SJSA1 (cell line): Measurements from ENCODE around the gene QSOX1. TPM values are rescaled to one million over a fixed set of nuclear protein-coding genes. Genes with fewer than 3 reads are reported as not detected.
A peak's percentile ranks its signal among the peaks of the same experiment; 100 is the strongest.

Experiments used
- DNase-seq, 2 experiments: peaks; one replicate each; pipeline ENCODE4 v3.0.0-alpha.2; 2015 to 2020; ENCODE audit warnings: low spot score in 2 of 2, low read depth in 1 of 2
- H3K27ac ChIP-seq: fragments of 250-450 bp; sonication (Bioruptor Pico); 2 replicates; pipeline ENCODE4 v1.5.1; 2020; ENCODE audit warnings: mild to moderate bottlenecking, moderate library complexity
- H3K27me3 ChIP-seq: fragments of 250-450 bp; sonication (Bioruptor Pico); replicated peaks from 2 replicates; pipeline ENCODE4 v1.5.1; 2020; ENCODE audit warnings: mild to moderate bottlenecking, moderate library complexity
- H3K36me3 ChIP-seq: fragments of 250-450 bp; sonication (Bioruptor Pico); 2 replicates; pipeline ENCODE4 v1.5.1; 2020; ENCODE audit warnings: mild to moderate bottlenecking
- H3K4me1 ChIP-seq: fragments of 250-450 bp; sonication (Bioruptor Pico); replicated peaks from 2 replicates; pipeline ENCODE4 v1.6.1; 2021; ENCODE audit warnings: mild to moderate bottlenecking
- H3K4me3 ChIP-seq: fragments of 250-450 bp; sonication (Bioruptor Pico); 2 replicates; pipeline ENCODE4 v1.5.1; 2020; ENCODE audit warnings: mild to moderate bottlenecking
- H3K9me3 ChIP-seq: fragments of 250-450 bp; sonication (Bioruptor Pico); replicated peaks from 2 replicates; pipeline ENCODE4 v1.5.1; 2020; ENCODE audit warnings: mild to moderate bottlenecking
- total RNA-seq: library from RNA; depleted of rRNA; stranded (reverse); fragments of >200 nt; shearing (Covaris generic); gene quantifications from 2 replicates; pipeline ENCODE4 v1.2.3, GENCODE V29; 2014

Gene QSOX1
- total RNA-seq, 1 experiment from 2014 or later, result 163 TPM

GRCh38 chr1:180169640-180170195 lies 15.0 kb downstream of the QSOX1 start:
- Histone ChIP-seq H3K4me1 (no peaks in the 10 kb centered on the region), H3K9me3 (no peaks in the 10 kb centered on the region), H3K27ac (no peak overlapping the region), H3K4me3 (no peak overlapping the region), H3K27me3 (no peaks in the 10 kb centered on the region), H3K36me3 (peaks cover 21% of the 10 kb centered on the region)
- DNase-seq, result peak in 1 of 2 experiments; percentile 38

GRCh38 chr1:180170546-180171151 lies 16.0 kb downstream of the QSOX1 start:
- Histone ChIP-seq H3K9me3 (no peaks in the 10 kb centered on the region), H3K27ac (no peak overlapping the region), H3K36me3 (peaks cover 21% of the 10 kb centered on the region), H3K4me3 (no peak overlapping the region), H3K4me1 (no peaks in the 10 kb centered on the region), H3K27me3 (no peaks in the 10 kb centered on the region)
- DNase-seq, result no peak

GRCh38 chr1:180171691-180172090 lies 17.0 kb downstream of the QSOX1 start:
- Histone ChIP-seq H3K27ac (no peak overlapping the region), H3K4me1 (no peaks in the 10 kb centered on the region), H3K4me3 (no peak overlapping the region), H3K27me3 (no peaks in the 10 kb centered on the region), H3K9me3 (no peaks in the 10 kb centered on the region), H3K36me3 (peaks cover 21% of the 10 kb centered on the region)
- peak in 1 of 2 experiments; percentile 25 for DNase-seq

- Histone ChIP-seq H3K27me3 (no peaks in the 10 kb centered on the region), H3K4me3 (no peak overlapping the region), H3K9me3 (no peaks in the 10 kb centered on the region), H3K27ac (no peak overlapping the region), H3K36me3 (peaks cover 10% of the 10 kb centered on the region), H3K4me1 (no peaks in the 10 kb centered on the region)
- no peak for DNase-seq
Observed at GRCh38 chr1:180173451-180173850, 18.8 kb downstream of the QSOX1 start.

GRCh38 chr1:180173952-180174351 lies 19.3 kb downstream of the QSOX1 start:
- no peaks in the 10 kb centered on the region for H3K4me1 ChIP-seq
- H3K36me3 ChIP-seq, result peaks cover 7% of the 10 kb centered on the region
- no peaks in the 10 kb centered on the region for H3K27me3 ChIP-seq
- no peak overlapping the region for H3K27ac ChIP-seq
- H3K9me3 ChIP-seq, result no peaks in the 10 kb centered on the region
- DNase-seq, result no peak
- no peak overlapping the region for H3K4me3 ChIP-seq

GRCh38 chr1:180175291-180175690 lies 20.6 kb downstream of the QSOX1 start:
- Histone ChIP-seq H3K4me1 (no peaks in the 10 kb centered on the region), H3K9me3 (no peaks in the 10 kb centered on the region), H3K27me3 (no peaks in the 10 kb centered on the region), H3K27ac (no peak overlapping the region), H3K4me3 (no peak overlapping the region), H3K36me3 (no peaks in the 10 kb centered on the region; the same call in 1 of the 2 replicates)
- no peak for DNase-seq

- no peaks in the 10 kb centered on the region for H3K9me3 ChIP-seq
- H3K27ac ChIP-seq, result no peak overlapping the region
- no peak for DNase-seq
- no peaks in the 10 kb centered on the region; the same call in 1 of the 2 replicates for H3K36me3 ChIP-seq
- no peak overlapping the region for H3K4me3 ChIP-seq
- no peaks in the 10 kb centered on the region for H3K27me3 ChIP-seq
- no peaks in the 10 kb centered on the region for H3K4me1 ChIP-seq
Observed at GRCh38 chr1:180175806-180176205, 21.1 kb downstream of the QSOX1 start.

- Histone ChIP-seq H3K4me3 (no peak overlapping the region), H3K9me3 (no peaks in the 10 kb centered on the region), H3K4me1 (no peaks in the 10 kb centered on the region), H3K36me3 (peaks cover 8% of the 10 kb centered on the region; the same call in 1 of the 2 replicates), H3K27me3 (no peaks in the 10 kb centered on the region), H3K27ac (no peak overlapping the region)
- no peak for DNase-seq
Observed at GRCh38 chr1:180176965-180177364, 22.3 kb downstream of the QSOX1 start.

- no peak overlapping the region for H3K4me3 ChIP-seq
- DNase-seq, result no peak
- no peaks in the 10 kb centered on the region for H3K27me3 ChIP-seq
- H3K36me3 ChIP-seq, result peaks cover 13% of the 10 kb centered on the region; the same call in 1 of the 2 replicates
- H3K9me3 ChIP-seq, result no peaks in the 10 kb centered on the region
- H3K27ac ChIP-seq, result no peak overlapping the region
- H3K4me1 ChIP-seq, result no peaks in the 10 kb centered on the region
Observed at GRCh38 chr1:180177931-180178330, 23.3 kb downstream of the QSOX1 start.

GRCh38 chr1:180178511-180179161 lies 24.0 kb downstream of the QSOX1 start:
- Histone ChIP-seq H3K27ac (no peak overlapping the region), H3K36me3 (peaks cover 13% of the 10 kb centered on the region; the same call in 1 of the 2 replicates), H3K4me3 (no peak overlapping the region), H3K4me1 (no peaks in the 10 kb centered on the region), H3K27me3 (no peaks in the 10 kb centered on the region), H3K9me3 (no peaks in the 10 kb centered on the region)
- peak; percentile 42 to 64 for DNase-seq

GRCh38 chr1:180179162-180179957 lies 24.7 kb downstream of the QSOX1 start:
- Histone ChIP-seq H3K27ac (no peak overlapping the region), H3K27me3 (no peaks in the 10 kb centered on the region), H3K4me1 (no peaks in the 10 kb centered on the region), H3K4me3 (no peak overlapping the region), H3K9me3 (no peaks in the 10 kb centered on the region), H3K36me3 (peaks cover 19% of the 10 kb centered on the region)
- DNase-seq, result no peak

- H3K9me3 ChIP-seq, result no peaks in the 10 kb centered on the region
- H3K27me3 ChIP-seq, result no peaks in the 10 kb centered on the region
- H3K36me3 ChIP-seq, result peaks cover 28% of the 10 kb centered on the region
- H3K27ac ChIP-seq, result no peak overlapping the region
- H3K4me3 ChIP-seq, result no peak overlapping the region
- DNase-seq, result no peak
- H3K4me1 ChIP-seq, result no peaks in the 10 kb centered on the region
Observed at GRCh38 chr1:180181048-180181447, 26.4 kb downstream of the QSOX1 start.

GRCh38 chr1:180181996-180182642 lies 27.4 kb downstream of the QSOX1 start:
- Histone ChIP-seq H3K4me1 (no peaks in the 10 kb centered on the region), H3K27me3 (no peaks in the 10 kb centered on the region), H3K36me3 (peaks cover 30% of the 10 kb centered on the region), H3K9me3 (no peaks in the 10 kb centered on the region), H3K4me3 (no peak overlapping the region), H3K27ac (no peak overlapping the region)
- no peak for DNase-seq
